ENCODE results near the gene RNF175. TPM values are rescaled to one million over a fixed set of nuclear protein-coding genes. Genes with fewer than 3 reads are reported as not detected.

Gene RNF175
- total and polyA plus RNA-seq, 12 donors: 0.18 to 6.3 (median 1.1) TPM; not detected in 4

GRCh38 chr4:153731239-153731638, 28.6 kb downstream of the RNF175 start:
- Histone ChIP-seq H3K27me3 (no peaks in the 10 kb centered on the region), H3K36me3 (replicated peaks in 1 of 2) (no peaks in the 10 kb centered on the region), H3K9me3 (replicated peaks in 1 of 3) (no peaks in the 10 kb centered on the region), H3K27ac (no peak overlapping the region), H3K4me3 (no peak overlapping the region), H3K4me1 (replicated peaks in 1 of 2) (no peaks in the 10 kb centered on the region)
- DNase-seq: no peak
- TF ChIP-seq POLR2A (IDR thresholded peaks at IDR 0.05) (no peak), CTCF (IDR thresholded peaks at IDR 0.05) (no peak)
- intact Hi-C loops (cut with DNase I): no loop called here
- WGBS, 4 donors: 21 to 34% (median 23%) methylated on average over 3 of the region's 3 CpGs

GRCh38 chr4:153729895-153730294, 29.9 kb downstream of the RNF175 start:
- Histone ChIP-seq H3K4me1 (replicated peaks in 1 of 2) (no peaks in the 10 kb centered on the region), H3K9me3 (replicated peaks in 1 of 3) (no peaks in the 10 kb centered on the region), H3K4me3 (no peak overlapping the region), H3K27ac (peak overlapping the region in 2 of 5 donors; percentile 38 to 45), H3K36me3 (replicated peaks in 1 of 2) (no peaks in the 10 kb centered on the region), H3K27me3 (no peaks in the 10 kb centered on the region)
- no peak for DNase-seq
- TF ChIP-seq CTCF (IDR thresholded peaks at IDR 0.05) (no peak), POLR2A (IDR thresholded peaks at IDR 0.05) (no peak)
- WGBS, 4 donors: 76 to 90% (median 85%) methylated on average over 2 of the region's 2 CpGs
- intact Hi-C loops (cut with DNase I): no loop called here

GRCh38 chr4:153728660-153729059, 31.2 kb downstream of the RNF175 start:
- no peak overlapping the region for H3K4me3 ChIP-seq
- no peak overlapping the region for H3K27ac ChIP-seq
- no peak for DNase-seq
- no peaks in the 10 kb centered on the region for H3K27me3 ChIP-seq
- no peaks in the 10 kb centered on the region for H3K4me1 ChIP-seq (replicated peaks in 1 of 2)
- WGBS, 4 donors: 32 to 70% (median 57%) methylated on average over 4 of the region's 4 CpGs
- intact Hi-C loops (cut with DNase I): no loop called here
- H3K9me3 ChIP-seq (replicated peaks in 1 of 3): no peaks in the 10 kb centered on the region
- TF ChIP-seq CTCF (IDR thresholded peaks at IDR 0.05) (no peak), POLR2A (IDR thresholded peaks at IDR 0.05) (no peak)
- no peaks in the 10 kb centered on the region for H3K36me3 ChIP-seq (replicated peaks in 1 of 2)

GRCh38 chr4:153728151-153728550, 31.7 kb downstream of the RNF175 start:
- TF ChIP-seq POLR2A (IDR thresholded peaks at IDR 0.05) (no peak), CTCF (IDR thresholded peaks at IDR 0.05) (no peak)
- H3K27me3 ChIP-seq: no peaks in the 10 kb centered on the region
- no peaks in the 10 kb centered on the region for H3K9me3 ChIP-seq (replicated peaks in 1 of 3)
- H3K36me3 ChIP-seq (replicated peaks in 1 of 2): no peaks in the 10 kb centered on the region
- 67 to 79% (median 75%) methylated on average over 5 of the region's 5 CpGs for WGBS, 4 donors
- H3K4me3 ChIP-seq: no peak overlapping the region
- intact Hi-C loops (cut with DNase I): no loop called here
- no peaks in the 10 kb centered on the region for H3K4me1 ChIP-seq (replicated peaks in 1 of 2)
- H3K27ac ChIP-seq: no peak overlapping the region
- no peak for DNase-seq

Data from adrenal gland (tissue), 12 donors.